Measurements from ENCODE around the gene DBP. TPM values are rescaled to one million over a fixed set of nuclear protein-coding genes. Genes with fewer than 3 reads are reported as not detected.

The DBP gene
- total and polyA plus RNA-seq, 10 of the 15 experiments (the other 5 are each of a cell fraction or from before 2014, with no cell fraction given), result 2.0 to 10.6 (median 6.9) TPM

DNA sequence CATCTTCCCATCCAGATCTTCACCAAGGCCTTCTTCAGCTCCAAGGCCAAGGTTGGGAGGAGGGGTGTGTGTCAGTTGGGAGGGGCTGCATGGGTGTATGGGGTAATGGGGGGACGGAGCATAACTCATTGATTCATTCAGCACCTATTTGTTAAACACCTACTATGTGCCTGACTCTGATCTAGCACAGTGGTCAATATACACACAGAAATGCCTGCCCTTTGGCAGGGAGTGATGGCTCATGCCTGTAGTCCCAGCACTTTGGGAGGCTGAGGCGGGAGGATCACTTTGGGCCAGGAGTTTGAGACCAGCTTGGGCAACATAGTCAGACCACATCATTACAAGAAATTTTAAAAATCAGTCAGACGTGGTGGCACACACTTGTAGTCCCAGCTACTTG lies 49.8 kb downstream of the DBP start:
- intact Hi-C loops (cut with micrococcal nuclease; ENCODE audit: unreplicated experiment), result no loop called here
- Histone ChIP-seq H3K4me1 (ENCODE audit: control insufficient read depth, insufficient read depth, low read length) (peaks cover 4% of the 10 kb centered on the region), H3K79me2 (ENCODE audit: control insufficient read depth, insufficient read depth, low read length) (no peaks in the 10 kb centered on the region), H4K20me1 (ENCODE audit: control insufficient read depth, insufficient read depth) (no peaks in the 10 kb centered on the region), H3K4me3 (no peak overlapping the region), H3K36me3 (ENCODE audit: control insufficient read depth in 2 of 2, insufficient read depth in 2 of 2, low read length in 1 of 2) (no peaks in the 10 kb centered on the region), H3K9ac (ENCODE audit: control insufficient read depth, insufficient read depth, low read length) (no peak overlapping the region), H3K4me2 (ENCODE audit: control insufficient read depth, insufficient read depth) (no peak overlapping the region), H3K27ac (ENCODE audit: control insufficient read depth, insufficient read depth) (no peak overlapping the region), H3K9me3 (replicated peaks; ENCODE audit: control insufficient read depth, insufficient read depth, low read length) (no peaks in the 10 kb centered on the region), H3K27me3 (replicated peaks in 1 of 2; ENCODE audit: control insufficient read depth in 2 of 2, insufficient read depth in 2 of 2, low read length in 1 of 2) (no peaks in the 10 kb centered on the region), H2AFZ (ENCODE audit: control insufficient read depth, low read depth, low read length) (no peak overlapping the region)
- ChIA-PET SMC1A (ENCODE audit: uncharacterized antibody, unreplicated experiment) (interaction anchor here (1.6 kb wide), 1 partner anchor 82 kb away, joined by 4 read pairs; no protein-coding TSS in a partner anchor), RAD21 (ENCODE audit: unreplicated experiment) (interaction anchor here (0.6 to 6.8 kb wide), 8 partner anchors 21 to 273 kb away, joined by 3 to 69 read pairs (median 3); no protein-coding TSS in a partner anchor), POLR2A (interaction anchor here (0.5 kb wide), 2 partner anchors 46 to 54 kb away, joined by 3 to 5 read pairs; no protein-coding TSS in a partner anchor), CTCF (interaction anchor here (0.7 to 9.9 kb wide), 7 partner anchors 21 to 967 kb away, joined by 3 to 155 read pairs (median 9); no protein-coding TSS in a partner anchor)
- TF ChIP-seq CREM (IDR thresholded peaks at IDR 0.05; ENCODE audit: low read depth) (no peak), ZNF384 (IDR thresholded peaks at IDR 0.05; ENCODE audit: borderline replicate concordance, low read depth, low read length) (no peak), ASH2L (IDR thresholded peaks at IDR 0.05; ENCODE audit: borderline replicate concordance, low read depth) (no peak), NFIC (IDR thresholded peaks at IDR 0.05; ENCODE audit: low read depth, low read length) (no peak), ZBTB33 (IDR thresholded peaks at IDR 0.05) (no peak), TBL1XR1 (IDR thresholded peaks at IDR 0.05; ENCODE audit: low read depth, low read length) (no peak), NFYA (IDR thresholded peaks at IDR 0.05; ENCODE audit: borderline replicate concordance, low read depth, low read length) (no peak)
- WGBS (ENCODE audit: insufficient coverage, insufficient replicate concordance, low lambda C conversion rate, missing lambda C conversion rate), result 54% methylated on average over 3 of the region's 3 CpGs
- ATAC-seq (no peak), DNase-seq (ENCODE audit: low read depth, low spot score) (no peak), FAIRE-seq (no peak)
- no TSS peak for BruUV-seq (replicated peaks)
- in situ Hi-C loops (cut with MboI), result loop anchor here (5.0 kb wide), 1 partner anchor 270 kb away; no protein-coding TSS in a partner anchor
